ENCODE data around the gene COL27A1. TPM values are rescaled to one million over a fixed set of nuclear protein-coding genes. Genes with fewer than 3 reads are reported as not detected.

COL27A1 gene
- total RNA-seq, 2 experiments from 2014 or later, result not detected

DNA sequence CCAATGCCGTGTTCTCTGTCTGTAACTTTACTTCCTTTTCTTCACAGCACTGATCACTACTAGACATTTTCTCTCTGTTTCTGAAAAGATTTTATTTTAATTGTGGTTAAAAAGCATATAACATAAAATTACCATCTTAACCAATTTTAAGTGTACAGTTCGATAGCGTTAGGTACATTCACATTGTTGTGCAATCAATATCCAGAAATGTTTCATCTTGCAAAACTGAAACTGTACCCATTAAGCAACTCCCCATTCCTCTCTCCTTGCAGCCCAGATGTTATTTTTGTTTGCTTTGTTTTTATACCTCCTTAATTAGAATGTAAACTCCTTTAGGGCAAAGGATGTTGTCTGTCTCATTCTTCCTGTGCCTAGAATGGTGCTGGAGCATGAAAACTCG, 47.5 kb downstream of the COL27A1 start:
- TF ChIP-seq, protein P1, sequence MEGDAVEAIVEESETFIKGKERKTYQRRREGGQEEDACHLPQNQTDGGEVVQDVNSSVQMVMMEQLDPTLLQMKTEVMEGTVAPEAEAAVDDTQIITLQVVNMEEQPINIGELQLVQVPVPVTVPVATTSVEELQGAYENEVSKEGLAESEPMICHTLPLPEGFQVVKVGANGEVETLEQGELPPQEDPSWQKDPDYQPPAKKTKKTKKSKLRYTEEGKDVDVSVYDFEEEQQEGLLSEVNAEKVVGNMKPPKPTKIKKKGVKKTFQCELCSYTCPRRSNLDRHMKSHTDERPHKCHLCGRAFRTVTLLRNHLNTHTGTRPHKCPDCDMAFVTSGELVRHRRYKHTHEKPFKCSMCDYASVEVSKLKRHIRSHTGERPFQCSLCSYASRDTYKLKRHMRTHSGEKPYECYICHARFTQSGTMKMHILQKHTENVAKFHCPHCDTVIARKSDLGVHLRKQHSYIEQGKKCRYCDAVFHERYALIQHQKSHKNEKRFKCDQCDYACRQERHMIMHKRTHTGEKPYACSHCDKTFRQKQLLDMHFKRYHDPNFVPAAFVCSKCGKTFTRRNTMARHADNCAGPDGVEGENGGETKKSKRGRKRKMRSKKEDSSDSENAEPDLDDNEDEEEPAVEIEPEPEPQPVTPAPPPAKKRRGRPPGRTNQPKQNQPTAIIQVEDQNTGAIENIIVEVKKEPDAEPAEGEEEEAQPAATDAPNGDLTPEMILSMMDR (conservative IDR thresholded peaks at IDR 0.05; ENCODE audit: low read length), result no peak
- TF ChIP-seq EZH2phosphoT487 (IDR thresholded peaks at IDR 0.05; ENCODE audit: borderline replicate concordance, low read depth, low read length), result no peak
- Histone ChIP-seq H3K4me3 (ENCODE audit: low read depth, low read length, poor library complexity, severe bottlenecking) (no peak overlapping the region), H3K36me3 (ENCODE audit: insufficient read depth, low read length) (no peaks in the 10 kb centered on the region), H3K79me2 (ENCODE audit: insufficient read depth, low read depth, low read length) (no peaks in the 10 kb centered on the region), H3K27ac (ENCODE audit: low read depth, low read length, poor library complexity, severe bottlenecking) (no peak overlapping the region), H3K9me3 (ENCODE audit: low read length) (no peaks in the 10 kb centered on the region), H3K9me2 (ENCODE audit: insufficient read depth, low read length) (no peaks in the 10 kb centered on the region), H3K4me1 (ENCODE audit: insufficient read depth, low read length, poor library complexity, severe bottlenecking) (no peaks in the 10 kb centered on the region), H2AFZ (ENCODE audit: low read length) (no peak overlapping the region), H3K4me2 (ENCODE audit: low read length) (no peak overlapping the region), H4K20me1 (ENCODE audit: insufficient read depth, low read length) (no peaks in the 10 kb centered on the region)
- POLR2A ChIA-PET, result no interaction called here
- intact Hi-C loops (cut with micrococcal nuclease; ENCODE audit: unreplicated experiment), result no loop called here
- CTCF ChIA-PET (ENCODE audit: unreplicated experiment), result no interaction called here
- BruUV-seq (replicated peaks), result no TSS peak
- no peak for DNase-seq (ENCODE audit: low spot score)

- Histone ChIP-seq H3K36me3 (ENCODE audit: insufficient read depth, low read length) (no peaks in the 10 kb centered on the region), H3K4me2 (ENCODE audit: low read length) (no peak overlapping the region), H3K79me2 (ENCODE audit: insufficient read depth, low read depth, low read length) (no peaks in the 10 kb centered on the region), H3K9me2 (ENCODE audit: insufficient read depth, low read length) (no peaks in the 10 kb centered on the region), H3K4me1 (ENCODE audit: insufficient read depth, low read length, poor library complexity, severe bottlenecking) (no peaks in the 10 kb centered on the region), H3K4me3 (ENCODE audit: low read depth, low read length, poor library complexity, severe bottlenecking) (no peak overlapping the region), H3K9me3 (ENCODE audit: low read length) (no peaks in the 10 kb centered on the region), H3K27ac (ENCODE audit: low read depth, low read length, poor library complexity, severe bottlenecking) (no peak overlapping the region), H2AFZ (ENCODE audit: low read length) (no peak overlapping the region), H4K20me1 (ENCODE audit: insufficient read depth, low read length) (no peaks in the 10 kb centered on the region)
- ChIA-PET POLR2A (no interaction called here), CTCF (ENCODE audit: unreplicated experiment) (no interaction called here)
- intact Hi-C loops (cut with micrococcal nuclease; ENCODE audit: unreplicated experiment), result no loop called here
- TF ChIP-seq, protein P1 (conservative IDR thresholded peaks at IDR 0.05; ENCODE audit: low read length), result no peak
- no peak for TF ChIP-seq EZH2phosphoT487 (IDR thresholded peaks at IDR 0.05; ENCODE audit: borderline replicate concordance, low read depth, low read length)
- DNase-seq (ENCODE audit: low spot score), result no peak
- BruUV-seq (replicated peaks), result no TSS peak
Measured at GRCh38 chr9:114203410-114204140, 48.2 kb downstream of the COL27A1 start.

GRCh38 chr9:114204265-114204664, 48.9 kb downstream of the COL27A1 start:
- POLR2A ChIA-PET, result no interaction called here
- H2AFZ ChIP-seq (ENCODE audit: low read length), result no peak overlapping the region
- H3K4me3 ChIP-seq (ENCODE audit: low read depth, low read length, poor library complexity, severe bottlenecking), result no peak overlapping the region
- H3K9me3 ChIP-seq (ENCODE audit: low read length), result no peaks in the 10 kb centered on the region
- no peak overlapping the region for H3K4me2 ChIP-seq (ENCODE audit: low read length)
- intact Hi-C loops (cut with micrococcal nuclease; ENCODE audit: unreplicated experiment), result no loop called here
- no peak overlapping the region for H3K27ac ChIP-seq (ENCODE audit: low read depth, low read length, poor library complexity, severe bottlenecking)
- no peaks in the 10 kb centered on the region for H4K20me1 ChIP-seq (ENCODE audit: insufficient read depth, low read length)
- no peaks in the 10 kb centered on the region for H3K36me3 ChIP-seq (ENCODE audit: insufficient read depth, low read length)
- H3K4me1 ChIP-seq (ENCODE audit: insufficient read depth, low read length, poor library complexity, severe bottlenecking), result no peaks in the 10 kb centered on the region
- CTCF ChIA-PET (ENCODE audit: unreplicated experiment), result no interaction called here
- no TSS peak for BruUV-seq (replicated peaks)
- DNase-seq (ENCODE audit: low spot score), result no peak
- no peaks in the 10 kb centered on the region for H3K79me2 ChIP-seq (ENCODE audit: insufficient read depth, low read depth, low read length)
- no peaks in the 10 kb centered on the region for H3K9me2 ChIP-seq (ENCODE audit: insufficient read depth, low read length)
- TF ChIP-seq EZH2phosphoT487 (IDR thresholded peaks at IDR 0.05; ENCODE audit: borderline replicate concordance, low read depth, low read length), result no peak
- TF ChIP-seq, protein P1 (conservative IDR thresholded peaks at IDR 0.05; ENCODE audit: low read length), result no peak
